GM23338 (cell line): ENCODE results near the gene SLC16A5.

Experiments
- CREB1 ChIP-seq: fragments of 250-450 bp; sonication (Bioruptor Pico); IDR thresholded peaks from 2 replicates; pipeline ENCODE4 v1.5.0; 2020; ENCODE audit warnings: low read depth, mild to moderate bottlenecking, moderate library complexity
- CTCF ChIP-seq, 2 experiments: fragments of 200-600 bp in 1 of 2; sonication (generic) in 1 of 2; conservative IDR thresholded peaks; 2 replicates each; pipeline versions ENCODE4 v1.5.1 to v1.6.1; 2016 to 2017; ENCODE audit warnings: antibody characterized with exemption in 2 of 2, low read depth in 2 of 2, mild to moderate bottlenecking in 2 of 2, moderate library complexity in 1 of 2
- ETS1 ChIP-seq: IDR thresholded peaks from 2 replicates; pipeline ENCODE4 v1.6.1; 2016; ENCODE audit warnings: antibody characterized with exemption
- EZH2 ChIP-seq: fragments of 200-600 bp; sonication (generic); IDR thresholded peaks from one replicate; pipeline ENCODE4 v1.8.0; 2017; ENCODE audit warnings: antibody characterized with exemption, mild to moderate bottlenecking, low read depth; ENCODE audit not compliant: unreplicated experiment
- EZH2phosphoT487 ChIP-seq: fragments of 200-600 bp; sonication (generic); IDR thresholded peaks from one replicate; pipeline ENCODE4 v1.8.1; 2018; ENCODE audit warnings: antibody characterized with exemption; ENCODE audit not compliant: unreplicated experiment
- JUNB ChIP-seq: IDR thresholded peaks from one replicate; pipeline ENCODE4 v1.6.1; 2016; ENCODE audit warnings: antibody characterized with exemption; ENCODE audit not compliant: unreplicated experiment
- NANOG ChIP-seq: IDR thresholded peaks from 2 replicates; pipeline ENCODE4 v1.6.1; 2016; ENCODE audit warnings: antibody characterized with exemption, borderline replicate concordance
- POLR2AphosphoS5 ChIP-seq: IDR thresholded peaks from 2 replicates; pipeline ENCODE4 v1.6.1; 2016; ENCODE audit warnings: antibody characterized with exemption, low read depth
- ZNF114 ChIP-seq: fragments of 250-450 bp; sonication (Bioruptor Pico); IDR thresholded peaks from 2 replicates; pipeline ENCODE4 v1.5.0; 2020; ENCODE audit warnings: mild to moderate bottlenecking, moderate library complexity
- ZNF331 ChIP-seq: fragments of 250-450 bp; sonication (Bioruptor Pico); IDR thresholded peaks from 2 replicates; pipeline ENCODE4 v1.5.0; 2020; ENCODE audit warnings: low read depth, mild to moderate bottlenecking, moderate library complexity
- TF ChIP-seq, protein P1 (sequence below): IDR thresholded peaks from one replicate; pipeline ENCODE4 v1.6.1; 2018; ENCODE audit warnings: antibody characterized with exemption; ENCODE audit not compliant: unreplicated experiment

- no peak for TF ChIP-seq ETS1
- TF ChIP-seq CTCF (conservative IDR thresholded peaks at IDR 0.05; ENCODE audit: low read depth in 2 of 2), result no peak
- TF ChIP-seq EZH2, result no peak
- no peak for TF ChIP-seq CREB1 (CRISPR knock-in tag)
- TF ChIP-seq, protein P1, sequence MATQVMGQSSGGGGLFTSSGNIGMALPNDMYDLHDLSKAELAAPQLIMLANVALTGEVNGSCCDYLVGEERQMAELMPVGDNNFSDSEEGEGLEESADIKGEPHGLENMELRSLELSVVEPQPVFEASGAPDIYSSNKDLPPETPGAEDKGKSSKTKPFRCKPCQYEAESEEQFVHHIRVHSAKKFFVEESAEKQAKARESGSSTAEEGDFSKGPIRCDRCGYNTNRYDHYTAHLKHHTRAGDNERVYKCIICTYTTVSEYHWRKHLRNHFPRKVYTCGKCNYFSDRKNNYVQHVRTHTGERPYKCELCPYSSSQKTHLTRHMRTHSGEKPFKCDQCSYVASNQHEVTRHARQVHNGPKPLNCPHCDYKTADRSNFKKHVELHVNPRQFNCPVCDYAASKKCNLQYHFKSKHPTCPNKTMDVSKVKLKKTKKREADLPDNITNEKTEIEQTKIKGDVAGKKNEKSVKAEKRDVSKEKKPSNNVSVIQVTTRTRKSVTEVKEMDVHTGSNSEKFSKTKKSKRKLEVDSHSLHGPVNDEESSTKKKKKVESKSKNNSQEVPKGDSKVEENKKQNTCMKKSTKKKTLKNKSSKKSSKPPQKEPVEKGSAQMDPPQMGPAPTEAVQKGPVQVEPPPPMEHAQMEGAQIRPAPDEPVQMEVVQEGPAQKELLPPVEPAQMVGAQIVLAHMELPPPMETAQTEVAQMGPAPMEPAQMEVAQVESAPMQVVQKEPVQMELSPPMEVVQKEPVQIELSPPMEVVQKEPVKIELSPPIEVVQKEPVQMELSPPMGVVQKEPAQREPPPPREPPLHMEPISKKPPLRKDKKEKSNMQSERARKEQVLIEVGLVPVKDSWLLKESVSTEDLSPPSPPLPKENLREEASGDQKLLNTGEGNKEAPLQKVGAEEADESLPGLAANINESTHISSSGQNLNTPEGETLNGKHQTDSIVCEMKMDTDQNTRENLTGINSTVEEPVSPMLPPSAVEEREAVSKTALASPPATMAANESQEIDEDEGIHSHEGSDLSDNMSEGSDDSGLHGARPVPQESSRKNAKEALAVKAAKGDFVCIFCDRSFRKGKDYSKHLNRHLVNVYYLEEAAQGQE, result no peak
- TF ChIP-seq POLR2AphosphoS5, result no peak
- TF ChIP-seq ZNF114, result no peak
- TF ChIP-seq EZH2phosphoT487, result no peak
- no peak for TF ChIP-seq JUNB
- TF ChIP-seq ZNF331, result no peak
- TF ChIP-seq NANOG, result no peak
Observed at GRCh38 chr17:75051941-75052340, 35.8 kb upstream of the SLC16A5 start.
